Nephron progenitor cell (in vitro differentiated cells): ENCODE results near the gene OR52H1.

Experiments used
- DNase-seq: peaks from one replicate; pipeline ENCODE4 v3.0.0; 2021
- H3K27ac Mint-ChIP-seq: 2 replicates; pipeline ENCODE4 v1.8.0; 2021; ENCODE audit warnings: mild to moderate bottlenecking, moderate library complexity, mixed read lengths
- H3K27me3 Mint-ChIP-seq: 2 replicates; pipeline ENCODE4 v1.8.0; 2021; ENCODE audit warnings: mild to moderate bottlenecking, low read depth, mixed read lengths; ENCODE audit not compliant: poor library complexity
- H3K36me3 Mint-ChIP-seq: 2 replicates; pipeline ENCODE4 v1.8.0; 2021; ENCODE audit warnings: low read depth, mixed read lengths
- H3K4me1 Mint-ChIP-seq: 2 replicates; pipeline ENCODE4 v1.8.0; 2021; ENCODE audit warnings: mixed read lengths
- H3K4me3 Mint-ChIP-seq: 2 replicates; pipeline ENCODE4 v1.8.0; 2021; ENCODE audit warnings: mild to moderate bottlenecking, moderate library complexity, mixed read lengths
- H3K9me3 Mint-ChIP-seq: 2 replicates; pipeline ENCODE4 v1.8.0; 2021; ENCODE audit warnings: mild to moderate bottlenecking, moderate library complexity, mixed read lengths
- TF ChIP-seq, protein P1 (sequence below): fragments of 200-600 bp; sonication (generic); IDR thresholded peaks from 2 replicates; pipeline ENCODE4 v1.5.0; 2021; ENCODE audit warnings: antibody characterized with exemption

OR52H1 gene

GRCh38 chr11:5557751-5558150 is 9.4 kb upstream of the OR52H1 start:
- no peak overlapping the region for H3K4me3 Mint-ChIP-seq
- no peaks in the 10 kb centered on the region for H3K36me3 Mint-ChIP-seq
- no peak overlapping the region for H3K27ac Mint-ChIP-seq
- TF ChIP-seq, protein P1, sequence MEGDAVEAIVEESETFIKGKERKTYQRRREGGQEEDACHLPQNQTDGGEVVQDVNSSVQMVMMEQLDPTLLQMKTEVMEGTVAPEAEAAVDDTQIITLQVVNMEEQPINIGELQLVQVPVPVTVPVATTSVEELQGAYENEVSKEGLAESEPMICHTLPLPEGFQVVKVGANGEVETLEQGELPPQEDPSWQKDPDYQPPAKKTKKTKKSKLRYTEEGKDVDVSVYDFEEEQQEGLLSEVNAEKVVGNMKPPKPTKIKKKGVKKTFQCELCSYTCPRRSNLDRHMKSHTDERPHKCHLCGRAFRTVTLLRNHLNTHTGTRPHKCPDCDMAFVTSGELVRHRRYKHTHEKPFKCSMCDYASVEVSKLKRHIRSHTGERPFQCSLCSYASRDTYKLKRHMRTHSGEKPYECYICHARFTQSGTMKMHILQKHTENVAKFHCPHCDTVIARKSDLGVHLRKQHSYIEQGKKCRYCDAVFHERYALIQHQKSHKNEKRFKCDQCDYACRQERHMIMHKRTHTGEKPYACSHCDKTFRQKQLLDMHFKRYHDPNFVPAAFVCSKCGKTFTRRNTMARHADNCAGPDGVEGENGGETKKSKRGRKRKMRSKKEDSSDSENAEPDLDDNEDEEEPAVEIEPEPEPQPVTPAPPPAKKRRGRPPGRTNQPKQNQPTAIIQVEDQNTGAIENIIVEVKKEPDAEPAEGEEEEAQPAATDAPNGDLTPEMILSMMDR, result no peak
- DNase-seq, result no peak
- no peaks in the 10 kb centered on the region for H3K9me3 Mint-ChIP-seq
- peaks cover 8% of the 10 kb centered on the region for H3K4me1 Mint-ChIP-seq
- peaks cover 4% of the 10 kb centered on the region for H3K27me3 Mint-ChIP-seq

- no peak for DNase-seq
- H3K4me1 Mint-ChIP-seq, result peaks cover 8% of the 10 kb centered on the region
- H3K36me3 Mint-ChIP-seq, result no peaks in the 10 kb centered on the region
- H3K27ac Mint-ChIP-seq, result no peak overlapping the region
- peaks cover 5% of the 10 kb centered on the region for H3K27me3 Mint-ChIP-seq
- TF ChIP-seq, protein P1, result no peak
- no peaks in the 10 kb centered on the region for H3K9me3 Mint-ChIP-seq
- H3K4me3 Mint-ChIP-seq, result no peak overlapping the region
Measured at GRCh38 chr11:5556596-5557188, 8.4 kb upstream of the OR52H1 start.

GRCh38 chr11:5553343-5553742 is 5.0 kb upstream of the OR52H1 start:
- H3K4me3 Mint-ChIP-seq, result no peak overlapping the region

DNA sequence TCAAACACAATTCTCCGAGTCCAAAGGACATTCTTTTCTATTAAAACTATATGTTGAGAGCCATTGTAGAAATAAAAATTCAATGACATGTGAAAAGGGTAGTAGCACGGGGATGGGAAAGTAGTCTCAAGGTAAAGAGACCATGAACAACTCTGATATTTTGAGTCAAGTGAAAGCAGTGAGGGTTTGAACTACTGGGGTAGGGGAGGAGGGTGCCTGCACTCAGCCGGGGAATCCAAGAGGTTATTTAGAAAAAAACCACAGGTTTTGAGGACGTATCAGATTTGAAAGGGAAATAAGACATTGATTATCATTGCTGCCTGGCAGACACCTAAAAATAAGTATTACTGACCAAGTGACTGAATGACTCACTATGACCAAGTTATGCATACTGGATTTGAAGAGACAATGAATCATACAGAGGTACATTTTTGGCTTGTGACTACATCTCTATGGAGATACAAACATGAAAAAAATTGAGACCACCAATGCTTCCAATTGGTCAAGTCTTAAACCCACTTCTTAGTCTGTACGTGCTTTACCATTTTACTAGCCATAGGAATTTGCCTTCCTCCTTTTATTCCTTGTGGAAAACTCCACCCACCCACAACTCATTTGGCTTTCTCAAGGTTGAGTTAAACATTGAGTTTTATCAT is 2.2 kb upstream of the OR52H1 start:
- DNase-seq, result no peak
- Mint-ChIP-seq H3K27me3 (peaks cover 3% of the 10 kb centered on the region), H3K36me3 (no peaks in the 10 kb centered on the region), H3K9me3 (no peaks in the 10 kb centered on the region), H3K4me3 (no peak overlapping the region), H3K4me1 (no peaks in the 10 kb centered on the region), H3K27ac (no peak overlapping the region)
- TF ChIP-seq, protein P1, result no peak

More at GRCh38 chr11:5553343-5553742, 5.0 kb upstream of the OR52H1 start:
- TF ChIP-seq, protein P1, result no peak
- no peaks in the 10 kb centered on the region for H3K36me3 Mint-ChIP-seq
- no peaks in the 10 kb centered on the region for H3K9me3 Mint-ChIP-seq
- H3K4me1 Mint-ChIP-seq, result peaks cover 8% of the 10 kb centered on the region
- DNase-seq, result no peak
- peaks cover 7% of the 10 kb centered on the region for H3K27me3 Mint-ChIP-seq
- no peak overlapping the region for H3K27ac Mint-ChIP-seq

- no peaks in the 10 kb centered on the region for H3K4me1 Mint-ChIP-seq
- TF ChIP-seq, protein P1, result no peak
- H3K36me3 Mint-ChIP-seq, result no peaks in the 10 kb centered on the region
- H3K27me3 Mint-ChIP-seq, result peaks cover 3% of the 10 kb centered on the region
- H3K4me3 Mint-ChIP-seq, result no peak overlapping the region
- no peaks in the 10 kb centered on the region for H3K9me3 Mint-ChIP-seq
- H3K27ac Mint-ChIP-seq, result no peak overlapping the region
- no peak for DNase-seq
Measured at GRCh38 chr11:5547982-5548381, 358 bp downstream of the OR52H1 start.

- Mint-ChIP-seq H3K27ac (no peak overlapping the region), H3K4me3 (no peak overlapping the region), H3K4me1 (no peaks in the 10 kb centered on the region), H3K9me3 (no peaks in the 10 kb centered on the region), H3K36me3 (no peaks in the 10 kb centered on the region), H3K27me3 (no peaks in the 10 kb centered on the region)
- no peak for DNase-seq
- TF ChIP-seq, protein P1, result no peak
Measured at GRCh38 chr11:5546457-5546856, 1.9 kb downstream of the OR52H1 start.
